Limb (tissue), 2 donors: ENCODE measurements around the gene C21orf91.
A peak's percentile ranks its signal among the peaks of the same experiment; 100 is the strongest.

Experiments used
- DNase-seq, 2 donors: peaks; one replicate each; pipeline ENCODE4 v3.0.0-alpha.2; 2016; ENCODE audit errors: extremely low spot score in 2 of 2

The C21orf91 gene

DNA sequence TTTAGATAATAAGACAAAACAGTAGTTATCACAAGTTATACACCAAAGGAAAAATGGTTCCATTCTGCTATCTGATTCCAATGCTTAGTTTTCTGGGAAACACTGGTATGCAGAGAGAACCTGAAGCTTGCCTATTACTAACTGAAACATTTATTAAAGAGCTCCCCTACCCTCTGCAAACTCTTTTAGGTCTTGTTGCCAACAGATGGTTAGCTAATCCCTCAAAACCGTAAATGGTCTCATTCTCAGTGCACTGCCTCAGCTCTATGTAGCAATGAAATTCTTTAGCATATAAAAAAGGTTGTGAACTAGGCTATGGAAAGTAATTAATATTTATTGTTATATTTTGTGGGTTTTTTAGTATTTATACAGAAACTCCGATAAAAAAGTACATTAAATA lies 20.4 kb downstream of the C21orf91 start:
- DNase-seq = peak in 1 of 2 donors; percentile 29

DNA sequence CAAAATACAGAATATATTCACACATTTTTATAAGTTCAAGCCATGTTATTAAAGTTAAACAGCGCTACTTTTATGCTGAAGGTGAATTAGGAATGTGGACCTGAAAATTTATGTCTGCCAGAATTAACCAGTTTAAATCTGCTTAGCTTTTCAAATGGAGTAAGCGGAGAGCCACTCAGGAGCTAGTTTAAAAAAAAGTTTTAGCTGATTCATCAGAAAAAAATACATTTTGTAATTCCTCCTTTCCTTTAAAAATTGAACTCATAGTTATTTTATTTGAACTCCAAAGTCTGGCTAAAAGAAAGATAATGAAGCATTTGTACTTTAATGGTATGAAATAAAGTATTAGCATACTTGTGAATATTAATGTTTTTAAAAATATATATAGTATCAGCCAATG lies 21.2 kb downstream of the C21orf91 start:
- DNase-seq = no peak

DNA sequence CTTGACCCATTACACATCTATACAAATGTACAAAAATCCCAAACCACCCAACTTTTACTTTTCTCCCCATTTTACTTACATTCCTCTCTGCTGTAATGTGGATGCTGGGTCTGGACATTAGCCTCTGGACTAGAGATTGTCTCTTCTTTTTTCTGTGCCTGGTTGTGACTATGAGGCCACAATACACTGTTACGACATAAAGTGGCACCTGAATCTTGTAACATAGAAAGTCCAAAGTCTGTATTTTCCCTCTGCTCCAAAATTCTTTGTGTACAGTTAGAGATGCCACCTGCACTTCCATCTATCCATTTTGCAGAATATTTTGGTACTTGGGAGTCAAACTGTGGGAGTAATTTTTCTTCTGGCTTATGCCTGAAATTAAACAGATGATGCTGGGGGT lies 22.7 kb downstream of the C21orf91 start:
- no peak for DNase-seq

DNA sequence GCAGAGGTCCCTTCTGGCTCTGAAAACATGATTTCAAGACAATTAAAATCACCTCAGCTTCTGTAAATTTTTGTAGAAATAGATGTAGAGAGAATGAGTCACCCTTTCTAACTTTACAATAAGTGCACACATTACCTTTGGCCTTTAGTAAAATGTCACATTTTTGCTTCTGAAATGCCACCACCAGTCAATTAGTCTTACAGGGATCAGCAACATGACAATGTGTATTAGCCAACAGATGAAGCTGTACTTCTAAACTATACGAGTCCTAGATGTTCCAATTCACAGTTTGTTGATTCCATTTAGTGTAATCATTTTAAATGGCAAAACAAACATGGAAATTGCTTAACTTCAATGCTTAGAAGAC lies 23.1 kb downstream of the C21orf91 start:
- DNase-seq = no peak

DNA sequence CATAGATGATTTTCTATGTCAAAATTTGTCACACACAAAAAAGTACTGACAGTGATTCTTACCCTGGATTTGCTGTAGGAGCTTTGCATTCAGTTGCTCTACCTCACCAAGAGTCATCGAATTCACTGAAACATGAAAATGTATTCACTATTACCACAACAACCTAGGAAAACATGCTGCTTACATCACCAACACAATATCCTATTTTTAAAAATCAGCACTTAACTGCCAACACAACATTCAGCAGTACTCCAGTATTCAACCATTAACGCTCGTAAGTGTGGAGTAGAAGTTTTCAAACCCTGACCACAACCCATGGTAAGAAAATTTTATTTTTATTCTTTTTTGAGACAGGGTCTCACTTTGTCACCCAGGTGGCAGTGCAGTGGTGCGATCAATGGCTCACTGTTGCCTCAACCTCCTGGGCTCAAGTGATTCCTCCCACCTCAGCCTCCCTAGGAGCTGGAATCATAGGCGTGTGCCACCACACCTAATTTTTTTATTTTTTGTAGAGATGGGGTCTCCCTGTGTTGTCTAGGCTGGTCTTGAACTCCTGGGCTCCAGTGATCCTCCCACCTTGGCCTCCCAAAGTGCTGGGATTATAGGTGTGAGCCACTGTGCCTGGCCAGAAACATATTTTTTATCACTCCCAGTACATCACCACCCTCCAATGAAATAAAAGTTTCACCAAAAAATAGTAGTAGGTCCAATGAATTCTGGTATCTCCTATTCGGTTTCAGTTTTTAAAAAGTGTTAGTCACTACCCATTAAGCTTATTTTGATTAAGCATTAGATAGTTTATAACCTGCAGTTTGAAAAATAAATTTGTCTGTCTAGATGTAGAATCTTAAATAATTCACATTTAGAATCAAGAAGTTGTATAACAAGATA lies 23.8 kb downstream of the C21orf91 start:
- no peak for DNase-seq

DNA sequence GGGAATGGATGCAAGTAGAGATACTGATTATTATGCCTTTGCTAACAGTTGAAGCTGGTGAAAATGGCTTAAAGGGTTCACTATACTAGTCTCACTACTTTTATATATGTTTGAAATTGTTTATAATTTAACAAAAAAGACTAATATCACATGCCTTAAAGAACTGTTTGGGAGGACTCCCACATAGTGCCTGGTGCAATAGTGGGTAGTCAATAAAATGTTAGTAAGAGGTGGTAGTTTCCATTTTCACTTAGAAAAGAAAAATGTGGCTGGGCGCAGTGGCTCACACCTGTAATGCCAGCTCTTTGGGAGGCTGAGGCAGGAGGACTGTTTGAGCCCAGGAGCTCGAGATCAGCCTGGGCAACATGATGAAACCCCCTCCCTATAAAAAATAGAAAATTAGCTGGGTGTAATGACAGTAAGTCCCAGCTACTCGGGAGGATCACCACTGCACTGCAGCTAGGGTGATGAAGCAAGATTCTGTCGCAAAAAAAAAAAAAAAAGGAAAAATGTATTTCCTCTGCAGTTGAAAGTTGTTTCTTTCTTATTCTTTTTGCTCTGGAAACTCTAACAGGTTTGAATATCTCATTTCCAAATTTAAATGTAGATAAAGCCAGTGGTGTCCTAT lies 24.5 kb downstream of the C21orf91 start:
- no peak for DNase-seq

DNA sequence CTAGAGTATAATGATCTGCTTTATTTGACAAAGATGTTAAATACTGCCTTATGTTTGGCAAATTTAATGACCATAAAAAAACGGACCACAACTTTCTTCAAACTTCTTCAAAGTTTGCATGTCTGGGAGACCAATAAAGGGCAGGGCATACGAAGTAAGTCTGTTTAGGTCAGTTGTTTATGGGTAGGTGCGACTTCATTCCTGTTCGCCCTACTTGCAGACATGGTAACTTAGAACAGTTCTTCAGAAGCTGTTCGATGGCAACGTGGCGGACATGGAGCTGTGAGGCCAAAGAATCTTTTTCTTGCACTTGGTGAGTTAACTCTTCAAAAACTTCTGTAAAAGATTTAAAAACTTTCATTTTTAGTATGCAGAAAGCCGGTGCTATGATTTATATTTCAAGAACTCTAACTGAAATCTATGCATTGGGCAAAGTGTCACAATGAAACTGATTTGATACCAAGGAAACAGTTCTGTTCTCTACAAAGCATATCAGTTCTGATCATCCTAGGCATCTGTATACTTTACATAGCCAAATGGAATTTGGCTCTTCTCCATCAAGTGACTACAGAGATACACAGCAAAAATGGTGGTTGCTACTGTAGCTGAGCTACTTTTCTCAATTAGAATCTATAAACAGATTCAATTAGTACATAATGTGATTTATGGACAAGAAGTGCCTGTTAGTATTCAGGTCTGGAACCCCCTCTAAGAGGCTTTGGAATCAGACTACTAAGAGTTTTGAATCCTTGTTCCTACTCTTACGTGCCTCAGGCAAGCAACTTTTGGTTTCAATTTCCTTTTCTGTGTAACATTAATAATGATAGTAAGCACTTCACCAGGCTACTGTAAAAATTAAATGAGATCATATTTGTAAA lies 25.7 kb downstream of the C21orf91 start:
- no peak for DNase-seq

DNA sequence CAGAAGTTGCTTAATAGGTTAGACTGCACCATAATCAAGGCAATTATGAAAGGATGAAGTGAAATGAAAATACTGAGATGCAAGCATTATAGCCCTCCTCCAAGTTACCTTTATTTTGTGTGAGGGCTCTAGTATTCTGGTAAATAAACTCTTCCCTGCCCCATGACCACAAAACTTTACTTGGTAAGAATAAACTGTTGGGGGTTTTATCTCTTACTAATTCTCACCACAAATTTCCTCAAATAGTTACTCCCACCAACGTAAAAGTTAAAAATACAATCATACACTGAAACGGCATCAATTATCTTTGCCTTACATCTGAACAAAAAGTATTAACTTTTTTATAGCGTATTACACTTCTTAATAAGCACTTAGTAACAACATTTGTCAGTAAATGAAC lies 29.5 kb downstream of the C21orf91 start:
- no peak for DNase-seq

DNA sequence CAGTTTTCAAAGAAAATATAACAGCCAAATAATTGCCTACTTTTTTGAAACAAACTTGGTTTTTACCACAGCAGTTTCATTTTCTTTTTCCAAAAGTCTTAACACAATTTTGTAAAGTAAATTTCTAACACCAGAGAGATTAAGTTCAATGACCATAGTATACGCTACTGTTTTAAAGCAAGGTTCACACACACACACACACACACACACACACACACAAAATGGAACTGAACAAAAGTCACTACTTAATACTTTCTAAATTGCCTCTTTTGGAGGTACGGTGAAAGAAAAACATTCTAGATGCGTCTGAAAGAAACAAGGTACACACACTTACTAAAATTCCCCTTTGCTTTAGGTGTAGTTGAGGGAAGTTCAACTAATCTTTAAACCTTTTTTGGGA lies 30.1 kb downstream of the C21orf91 start:
- no peak for DNase-seq

DNA sequence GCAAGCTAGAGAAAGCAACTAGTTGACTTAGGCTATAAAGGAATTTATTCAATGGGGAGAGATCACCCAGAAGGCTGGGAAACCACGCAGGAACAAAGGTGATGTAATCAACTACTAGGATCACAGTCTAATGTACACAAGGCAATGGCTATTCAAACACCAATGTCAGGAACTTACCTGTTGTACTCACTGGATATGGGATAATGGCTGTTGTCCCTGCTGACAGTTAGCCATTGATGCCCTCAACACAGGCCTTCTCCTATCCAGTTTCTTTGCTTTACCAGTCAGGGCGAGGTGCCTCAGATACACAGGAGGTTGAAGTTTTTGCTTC lies 32.3 kb downstream of the C21orf91 start:
- DNase-seq = no peak

DNA sequence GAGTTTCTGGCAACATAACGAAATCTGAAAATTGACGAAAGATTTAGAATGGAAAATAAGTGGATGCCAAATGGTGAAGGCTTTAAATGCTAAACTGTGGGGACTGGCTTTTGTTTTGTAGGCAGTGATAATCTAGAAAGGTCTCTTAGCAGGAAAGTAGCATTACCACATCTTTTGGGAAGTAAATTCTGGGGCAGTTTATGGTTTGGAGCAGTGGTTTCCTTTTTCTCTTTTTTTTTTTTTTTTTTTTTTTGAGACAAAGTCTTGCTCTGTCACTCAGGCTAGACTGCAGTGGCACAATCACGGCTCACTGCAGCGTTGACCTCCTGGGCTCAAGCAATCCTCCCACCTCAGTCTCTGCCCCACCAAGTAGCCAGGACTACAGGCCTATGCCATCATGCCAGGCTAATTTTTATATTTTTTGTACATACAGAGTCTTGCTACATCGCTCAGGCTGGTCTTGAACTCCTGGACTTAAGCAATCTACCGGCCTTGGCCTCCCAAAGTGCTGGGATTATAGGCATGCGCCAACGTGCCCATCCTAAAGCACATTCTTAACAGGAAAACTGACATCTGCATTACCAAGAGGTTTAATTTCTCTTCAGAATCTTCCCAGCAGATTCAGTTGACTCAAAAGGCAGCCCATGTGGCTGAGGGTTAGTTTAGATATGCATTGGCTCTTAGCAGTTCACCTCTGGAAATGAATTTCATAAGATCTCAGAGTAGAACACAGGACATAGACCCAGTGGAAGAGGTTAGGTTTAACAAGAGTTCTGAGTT lies 32.9 kb downstream of the C21orf91 start:
- no peak for DNase-seq

DNA sequence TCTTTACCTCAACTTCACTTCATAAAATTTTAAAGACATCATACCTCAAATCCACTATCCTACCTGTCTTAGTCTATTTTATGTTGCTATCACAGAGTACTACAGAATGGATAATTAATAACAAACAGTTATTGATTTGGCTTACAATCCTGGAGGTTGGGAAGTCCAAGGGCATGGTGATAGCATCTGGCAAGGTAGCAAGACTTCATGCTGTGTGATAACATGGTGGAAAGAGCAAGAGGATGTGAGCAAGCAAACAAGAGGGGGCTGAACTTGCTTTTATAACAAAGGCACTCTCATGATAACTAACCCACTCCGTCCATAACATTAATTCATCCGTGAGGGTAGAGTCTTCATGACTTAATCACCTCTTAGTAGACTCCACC lies 33.8 kb downstream of the C21orf91 start:
- DNase-seq = no peak

DNA sequence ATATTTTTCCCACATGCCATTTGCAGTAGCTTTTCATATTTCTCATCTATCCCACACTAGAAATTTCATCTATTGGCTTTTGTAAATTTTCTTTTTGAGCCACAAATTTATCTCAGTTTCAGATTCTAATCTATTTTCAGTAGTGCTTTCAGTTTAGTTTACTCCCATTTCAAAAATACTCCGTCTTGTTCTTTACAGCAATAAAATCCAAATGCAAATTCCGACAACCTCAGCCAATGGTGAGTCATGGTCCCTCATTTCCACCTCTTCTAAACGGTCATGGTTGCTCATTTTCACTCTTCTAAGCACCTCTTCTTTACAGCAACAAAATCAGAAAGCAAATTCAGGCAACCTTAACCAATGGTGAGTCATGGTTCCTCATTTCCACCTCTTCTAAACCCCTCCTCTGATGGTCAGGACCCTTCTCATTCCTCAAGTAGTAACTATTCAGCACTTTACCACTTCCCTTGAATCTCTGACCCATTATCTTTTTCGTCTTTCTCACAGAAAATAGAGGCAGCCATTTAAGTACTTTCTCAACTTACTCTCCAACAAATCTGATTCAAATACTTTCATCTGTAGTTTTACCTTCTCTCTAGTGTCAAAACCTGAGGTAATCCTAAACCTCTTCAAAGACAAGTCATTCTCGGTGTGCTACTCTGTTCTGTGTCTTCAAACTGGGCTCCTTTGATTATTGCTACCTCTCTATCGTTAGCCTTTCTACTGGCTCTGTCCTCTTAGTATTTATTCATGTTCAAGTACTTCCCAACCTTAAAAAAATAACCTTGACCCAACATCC lies 34.4 kb downstream of the C21orf91 start:
- no peak for DNase-seq

DNA sequence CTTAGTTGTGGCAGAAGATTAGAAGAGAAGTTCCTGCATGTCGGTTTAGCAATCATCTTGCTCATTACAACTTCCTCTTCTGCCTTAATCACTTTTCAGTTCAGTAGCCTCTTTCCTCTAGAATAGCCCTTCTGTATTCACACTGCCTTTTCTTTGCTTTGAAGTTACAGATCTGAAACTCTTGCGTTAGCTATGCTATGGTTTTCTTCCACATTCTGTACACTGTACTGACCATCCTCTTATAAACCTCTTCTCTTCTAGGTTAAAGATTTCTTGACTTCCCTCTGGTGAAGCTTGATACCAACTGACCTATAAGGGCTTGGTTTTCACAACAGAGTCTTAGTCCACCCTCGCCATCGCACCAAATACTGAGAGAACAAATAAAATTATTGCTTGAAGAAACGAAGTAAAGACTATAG lies 35.0 kb downstream of the C21orf91 start:
- DNase-seq = no peak

DNA sequence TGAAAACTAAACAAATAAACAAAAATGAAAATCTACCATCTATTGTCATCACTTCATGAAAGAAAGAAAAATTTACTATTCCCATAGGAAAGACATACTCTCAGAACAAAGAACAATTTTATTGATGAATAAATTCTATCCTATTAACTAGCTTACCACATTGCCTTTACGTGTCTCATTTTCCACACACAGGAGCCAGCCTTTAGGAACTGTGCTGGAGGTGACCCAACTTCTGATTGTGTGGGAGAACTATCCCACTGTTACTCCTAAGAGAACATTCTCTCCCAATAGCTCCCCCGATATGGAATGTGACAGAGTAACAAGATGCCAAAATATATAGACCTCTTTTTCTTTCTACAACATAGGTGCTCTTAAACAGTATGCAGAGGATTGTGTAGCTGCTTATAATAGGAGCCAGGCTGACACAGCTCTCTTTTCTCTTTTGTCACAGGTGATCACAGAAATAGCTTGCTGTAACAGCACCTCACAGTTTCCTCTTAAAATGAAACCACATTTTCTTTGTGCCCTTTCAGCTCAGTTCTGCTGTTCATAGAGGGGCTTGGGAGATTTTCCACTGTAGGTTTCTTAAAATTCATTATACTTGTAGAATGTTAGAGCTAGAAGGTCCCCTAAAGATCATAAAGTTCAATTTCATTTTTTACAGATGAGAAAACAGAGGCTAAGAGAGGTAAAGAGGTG lies 35.5 kb downstream of the C21orf91 start:
- DNase-seq = no peak

DNA sequence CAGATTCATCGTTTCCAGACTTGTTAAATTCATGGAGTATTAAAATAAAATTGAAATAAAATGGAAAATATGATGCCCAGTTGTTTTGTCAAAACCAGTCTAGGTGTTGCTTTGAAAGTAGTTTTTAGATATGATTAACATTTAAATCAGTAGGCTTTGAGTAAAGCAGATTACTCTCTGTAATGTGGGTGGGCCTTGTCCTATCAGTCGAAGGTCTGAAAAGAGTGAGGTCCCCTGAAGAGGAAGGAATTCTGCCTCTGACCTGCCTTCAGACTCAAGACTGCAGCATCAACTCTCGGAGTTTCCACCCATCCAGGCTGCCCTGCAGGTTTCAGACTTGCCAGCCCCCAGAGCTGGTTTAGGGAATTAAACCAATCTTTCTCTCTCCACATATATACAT lies 36.2 kb downstream of the C21orf91 start:
- no peak for DNase-seq

DNA sequence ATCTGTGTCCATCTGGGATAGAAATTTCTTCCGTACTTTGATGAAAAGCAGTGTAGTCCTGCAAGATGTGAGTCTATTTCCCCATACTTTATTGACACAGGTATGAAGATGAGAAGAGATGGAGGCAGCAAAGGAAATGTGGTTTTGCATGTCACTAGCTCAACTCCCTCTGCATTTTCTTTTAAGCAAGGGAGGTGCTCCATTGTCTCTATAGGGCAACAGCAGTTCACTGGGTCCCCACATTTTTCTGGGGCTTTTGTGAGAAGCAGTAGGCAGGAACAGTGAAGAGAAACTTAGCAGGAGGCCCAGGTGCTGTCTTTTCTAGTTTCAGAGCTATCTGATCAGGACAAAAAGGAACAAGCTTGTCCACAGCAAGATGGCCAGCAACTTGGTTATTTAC lies 37.1 kb downstream of the C21orf91 start:
- DNase-seq = no peak

DNA sequence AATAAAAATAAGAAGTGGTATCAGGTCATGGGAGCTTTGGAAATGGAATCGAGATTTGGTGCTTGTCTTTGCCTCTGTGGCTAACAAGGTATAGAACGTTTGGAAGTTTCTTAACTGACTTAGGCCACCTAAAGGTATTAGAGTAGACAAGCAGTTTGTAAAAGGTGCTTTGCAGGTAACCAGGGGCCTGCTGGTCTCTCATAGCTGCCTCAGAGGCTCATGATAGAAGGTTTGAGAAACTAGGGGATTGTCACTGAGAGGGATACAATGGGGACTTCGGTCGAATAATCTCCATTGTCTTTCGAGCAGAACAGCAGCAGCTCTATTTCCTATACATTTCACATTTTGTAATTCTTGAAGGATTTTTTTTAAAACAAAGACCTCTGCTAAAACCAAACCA lies 37.6 kb downstream of the C21orf91 start:
- DNase-seq = no peak

DNA sequence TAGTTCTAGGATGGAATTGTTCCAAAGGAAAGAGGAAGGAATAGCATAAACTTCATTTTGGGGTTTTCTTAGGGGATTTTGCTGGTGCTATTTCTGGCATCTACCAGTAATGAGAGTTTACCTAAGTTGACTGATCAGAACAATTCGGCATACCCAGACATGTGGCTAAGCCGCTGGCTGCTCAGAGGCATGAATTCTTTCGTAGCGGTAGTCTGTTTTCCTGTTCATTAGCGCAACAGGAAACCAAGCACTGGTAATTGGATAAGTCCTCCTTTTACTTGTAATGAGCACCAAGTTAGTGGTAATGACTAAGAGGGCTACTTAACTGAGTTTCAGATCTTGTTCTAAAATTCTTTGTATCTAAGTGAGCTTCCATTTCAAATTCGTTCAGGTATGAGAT lies 38.6 kb downstream of the C21orf91 start:
- no peak for DNase-seq

DNA sequence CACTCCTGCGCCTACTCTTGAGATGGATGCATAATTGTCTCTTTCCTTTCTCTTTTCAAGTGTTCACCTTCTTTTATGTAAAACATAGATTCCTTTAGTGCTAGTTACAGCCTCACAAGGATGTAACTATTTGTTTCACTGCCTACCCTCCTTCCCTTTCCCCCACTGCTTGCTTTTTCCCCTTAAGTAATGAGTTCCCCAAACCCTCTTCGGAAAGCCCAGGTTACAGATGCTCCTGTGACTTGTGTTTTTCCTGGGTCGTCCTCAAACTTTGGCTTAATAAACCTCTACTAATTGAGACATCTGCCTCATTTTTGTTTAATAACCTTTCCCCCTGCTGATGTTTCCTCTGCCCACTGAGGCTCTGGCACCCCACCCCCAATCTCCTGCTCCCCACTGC lies 39.2 kb downstream of the C21orf91 start:
- DNase-seq = no peak
